HG03378 (cell line): ENCODE results near the gene SH3RF1.

Experiments used
- ATAC-seq: cut with Tn5 transposase; IDR thresholded peaks from one replicate; pipeline ENCODE4 v1.9.1; 2021; ENCODE audit warnings: mild to moderate bottlenecking, moderate library complexity; ENCODE audit not compliant: unreplicated experiment

Gene SH3RF1

GRCh38 chr4:169139021-169139420 lies 131.7 kb downstream of the SH3RF1 start:
- ATAC-seq, result no peak

GRCh38 chr4:169137558-169137920 lies 133.2 kb downstream of the SH3RF1 start:
- ATAC-seq, result no peak

GRCh38 chr4:169136796-169137557 lies 133.8 kb downstream of the SH3RF1 start:
- ATAC-seq, result no peak

GRCh38 chr4:169136330-169136729 lies 134.4 kb downstream of the SH3RF1 start:
- ATAC-seq, result no peak

- ATAC-seq, result no peak
These were observed 135.0 kb downstream of the SH3RF1 start for GRCh38 chr4:169135776-169136175.

GRCh38 chr4:169133932-169134331 lies 136.8 kb downstream of the SH3RF1 start:
- ATAC-seq, result no peak

GRCh38 chr4:169132561-169133305 lies 138.0 kb downstream of the SH3RF1 start:
- ATAC-seq, result no peak

- no peak for ATAC-seq
These were observed 139.1 kb downstream of the SH3RF1 start for GRCh38 chr4:169131556-169132208.

- ATAC-seq, result no peak
These were observed 141.9 kb downstream of the SH3RF1 start for GRCh38 chr4:169128902-169129301.

- ATAC-seq, result no peak
These were observed 143.4 kb downstream of the SH3RF1 start for GRCh38 chr4:169127314-169127713.

- no peak for ATAC-seq
These were observed 146.1 kb downstream of the SH3RF1 start for GRCh38 chr4:169124661-169125060.

GRCh38 chr4:169122422-169122821 lies 148.3 kb downstream of the SH3RF1 start:
- ATAC-seq, result no peak

GRCh38 chr4:169121861-169122382 lies 148.8 kb downstream of the SH3RF1 start:
- no peak for ATAC-seq

GRCh38 chr4:169120624-169121023 lies 150.1 kb downstream of the SH3RF1 start:
- ATAC-seq, result no peak

GRCh38 chr4:169119536-169119935 lies 151.2 kb downstream of the SH3RF1 start:
- no peak for ATAC-seq

- ATAC-seq, result no peak
These were observed 153.1 kb downstream of the SH3RF1 start for GRCh38 chr4:169117591-169118081.

GRCh38 chr4:169116270-169116901 lies 154.4 kb downstream of the SH3RF1 start:
- ATAC-seq, result no peak

GRCh38 chr4:169115897-169116254 lies 154.9 kb downstream of the SH3RF1 start:
- no peak for ATAC-seq

GRCh38 chr4:169115144-169115896 lies 155.4 kb downstream of the SH3RF1 start:
- ATAC-seq, result no peak

- ATAC-seq, result no peak
These were observed 156.3 kb downstream of the SH3RF1 start for GRCh38 chr4:169114341-169114974.
